NCI-H774 (cell line): ENCODE results near the gene ZNF385A.

ENCODE experiments used
- DNase-seq: peaks from one replicate; lab custom pipeline; 2025; lab: John Stamatoyannopoulos, UW

Gene ZNF385A

GRCh38 chr12:54415221-54415929, 30.8 kb upstream of the ZNF385A start:
- no peak for DNase-seq

GRCh38 chr12:54413284-54414190, 29.0 kb upstream of the ZNF385A start:
- DNase-seq = no peak

GRCh38 chr12:54412786-54413185, 28.3 kb upstream of the ZNF385A start:
- DNase-seq = no peak

- DNase-seq = no peak
Measured at GRCh38 chr12:54412348-54412747, 27.8 kb upstream of the ZNF385A start.

- no peak for DNase-seq
Measured at GRCh38 chr12:54411391-54412241, 27.1 kb upstream of the ZNF385A start.

- peak; percentile 24 for DNase-seq
Measured at GRCh38 chr12:54409267-54409666, 24.7 kb upstream of the ZNF385A start.

- no peak for DNase-seq
Measured at GRCh38 chr12:54407183-54407905, 22.8 kb upstream of the ZNF385A start.

- no peak for DNase-seq
Measured at GRCh38 chr12:54405573-54405972, 21.0 kb upstream of the ZNF385A start.

- no peak for DNase-seq
Measured at GRCh38 chr12:54405106-54405505, 20.6 kb upstream of the ZNF385A start.

GRCh38 chr12:54404061-54405004, 19.8 kb upstream of the ZNF385A start:
- peak; percentile 10 for DNase-seq

GRCh38 chr12:54401119-54401518, 16.6 kb upstream of the ZNF385A start:
- DNase-seq = no peak

GRCh38 chr12:54398995-54399793, 14.7 kb upstream of the ZNF385A start:
- DNase-seq = peak; percentile 71

- no peak for DNase-seq
Measured at GRCh38 chr12:54398218-54398617, 13.7 kb upstream of the ZNF385A start.

GRCh38 chr12:54397157-54397556, 12.6 kb upstream of the ZNF385A start:
- no peak for DNase-seq

- no peak for DNase-seq
Measured at GRCh38 chr12:54395545-54395944, 11.0 kb upstream of the ZNF385A start.

- no peak for DNase-seq
Measured at GRCh38 chr12:54394986-54395385, 10.5 kb upstream of the ZNF385A start.

- peak; percentile 67 for DNase-seq
Measured at GRCh38 chr12:54394281-54394719, 9.8 kb upstream of the ZNF385A start.

- DNase-seq = no peak
Measured at GRCh38 chr12:54393743-54394142, 9.2 kb upstream of the ZNF385A start.

GRCh38 chr12:54393207-54393609, 8.7 kb upstream of the ZNF385A start:
- no peak for DNase-seq
